Cardiac muscle cell (in vitro differentiated cells and primary cell): ENCODE measurements around the gene CHKA. TPM values are rescaled to one million over a fixed set of nuclear protein-coding genes. Genes with fewer than 3 reads are reported as not detected.

Experiments used
- DNase-seq, 2 donors: peaks; one replicate each; pipeline versions ENCODE4 v3.0.0 to v3.0.0-alpha.2; 2010 to 2017; ENCODE audit warnings: low read depth in 1 of 2, low spot score in 1 of 2
- H3K27ac ChIP-seq: fragments of 200-600 bp; sonication (generic); 2 replicates; pipeline ENCODE4 v1.5.1; 2016
- H3K27me3 ChIP-seq: fragments of 200-600 bp; sonication (generic); 2 replicates; pipeline ENCODE4 v1.6.0; 2016; ENCODE audit warnings: control low read depth
- H3K36me3 ChIP-seq: fragments of 200-600 bp; sonication (generic); 2 replicates; pipeline ENCODE4 v1.5.1; 2016; ENCODE audit warnings: control low read depth
- H3K4me1 ChIP-seq: fragments of 200-600 bp; sonication (generic); 2 replicates; pipeline ENCODE4 v1.8.1; 2017; ENCODE audit warnings: low read depth, mild to moderate bottlenecking, mixed run types
- H3K4me3 ChIP-seq: fragments of 200-600 bp; sonication (generic); 2 replicates; pipeline ENCODE4 v1.5.1; 2016; ENCODE audit warnings: mild to moderate bottlenecking
- H3K9me3 ChIP-seq: fragments of 200-600 bp; sonication (generic); 2 replicates; pipeline ENCODE4 v1.5.1; 2017; ENCODE audit warnings: low read depth, mild to moderate bottlenecking, control low read depth
- polyA plus RNA-seq: library from polyadenylated mRNA; unstranded; fragments of >200 nt; fragmentation: Nextera tagmentation; extraction: Ambion mirVana; gene quantifications from 2 replicates; pipeline ENCODE4 v1.2.1, GENCODE V29; 2016
- total RNA-seq: library from RNA; depleted of rRNA; stranded (reverse); fragments of >200 nt; gene quantifications from 2 replicates; pipeline ENCODE4 v1.2.3, GENCODE V29; 2016
- TF ChIP-seq, protein P1 (sequence below): IDR thresholded peaks from 2 replicates; pipeline ENCODE4 v1.5.1; 2012; ENCODE audit warnings: low read depth, mild to moderate bottlenecking, low read length

The CHKA gene
- 49.2 and 143 TPM in 2 replicates for total RNA-seq
- polyA plus RNA-seq: 37.6 and 41.3 TPM in 2 replicates

DNA sequence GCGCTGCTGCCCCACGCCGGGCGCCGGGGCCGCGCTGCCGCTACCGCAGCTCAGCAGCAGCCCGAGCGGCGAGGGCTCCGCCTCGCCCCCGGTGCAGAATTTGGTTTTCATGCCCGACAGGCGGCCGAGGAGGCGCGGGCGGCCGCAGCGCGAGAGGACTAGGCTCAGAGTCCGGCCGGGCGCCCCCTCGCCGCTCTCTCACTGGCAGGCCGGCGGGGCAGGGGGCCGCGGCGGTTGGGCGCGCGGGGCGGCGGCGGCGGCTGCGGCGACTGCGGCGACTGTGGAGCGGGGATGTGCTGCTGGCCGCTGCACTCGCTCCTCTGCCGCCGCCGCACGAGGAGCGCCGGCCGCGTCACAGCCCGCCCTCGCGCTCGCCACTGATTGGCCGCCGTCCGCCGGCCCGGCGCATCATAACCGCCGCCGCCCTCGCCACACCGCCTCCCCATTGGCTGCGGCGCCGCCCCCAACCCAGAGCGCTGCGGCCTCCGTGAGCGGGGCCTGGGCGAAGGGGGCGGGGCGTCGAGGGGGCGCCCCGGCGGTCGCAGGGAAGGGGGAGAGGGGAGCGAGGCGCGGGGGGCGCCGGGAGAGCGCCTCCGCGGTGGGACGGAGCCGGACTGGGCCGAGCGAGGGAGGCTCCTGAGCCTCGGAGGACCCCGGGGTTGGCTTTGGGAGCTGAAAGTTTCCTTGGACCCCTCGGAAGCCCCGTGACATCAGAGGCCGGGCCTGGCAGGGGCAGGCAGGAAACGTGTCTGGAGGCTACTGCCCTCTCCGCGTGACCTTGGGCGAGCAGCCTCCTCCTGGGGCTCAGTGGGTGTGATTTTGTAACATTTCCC lies at the start of gene CHKA:
Gene CHKA, minus strand, starts transcription at position 322 of the 833 bp plus-strand sequence. Its CDS starts 211 bp downstream, at position 111.
- H3K9me3 ChIP-seq: no peaks in the 10 kb centered on the region
- peaks cover 45% of the 10 kb centered on the region for H3K4me1 ChIP-seq
- H3K36me3 ChIP-seq: no peaks in the 10 kb centered on the region
- H3K4me3 ChIP-seq: peak within 1 kb of the TSS; percentile 63
- no peaks in the 10 kb centered on the region for H3K27me3 ChIP-seq
- H3K27ac ChIP-seq: peak within 1 kb of the TSS; percentile 99
- peak; percentile 96 to 97 for DNase-seq
- TF ChIP-seq, protein P1, sequence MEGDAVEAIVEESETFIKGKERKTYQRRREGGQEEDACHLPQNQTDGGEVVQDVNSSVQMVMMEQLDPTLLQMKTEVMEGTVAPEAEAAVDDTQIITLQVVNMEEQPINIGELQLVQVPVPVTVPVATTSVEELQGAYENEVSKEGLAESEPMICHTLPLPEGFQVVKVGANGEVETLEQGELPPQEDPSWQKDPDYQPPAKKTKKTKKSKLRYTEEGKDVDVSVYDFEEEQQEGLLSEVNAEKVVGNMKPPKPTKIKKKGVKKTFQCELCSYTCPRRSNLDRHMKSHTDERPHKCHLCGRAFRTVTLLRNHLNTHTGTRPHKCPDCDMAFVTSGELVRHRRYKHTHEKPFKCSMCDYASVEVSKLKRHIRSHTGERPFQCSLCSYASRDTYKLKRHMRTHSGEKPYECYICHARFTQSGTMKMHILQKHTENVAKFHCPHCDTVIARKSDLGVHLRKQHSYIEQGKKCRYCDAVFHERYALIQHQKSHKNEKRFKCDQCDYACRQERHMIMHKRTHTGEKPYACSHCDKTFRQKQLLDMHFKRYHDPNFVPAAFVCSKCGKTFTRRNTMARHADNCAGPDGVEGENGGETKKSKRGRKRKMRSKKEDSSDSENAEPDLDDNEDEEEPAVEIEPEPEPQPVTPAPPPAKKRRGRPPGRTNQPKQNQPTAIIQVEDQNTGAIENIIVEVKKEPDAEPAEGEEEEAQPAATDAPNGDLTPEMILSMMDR: no peak

DNA sequence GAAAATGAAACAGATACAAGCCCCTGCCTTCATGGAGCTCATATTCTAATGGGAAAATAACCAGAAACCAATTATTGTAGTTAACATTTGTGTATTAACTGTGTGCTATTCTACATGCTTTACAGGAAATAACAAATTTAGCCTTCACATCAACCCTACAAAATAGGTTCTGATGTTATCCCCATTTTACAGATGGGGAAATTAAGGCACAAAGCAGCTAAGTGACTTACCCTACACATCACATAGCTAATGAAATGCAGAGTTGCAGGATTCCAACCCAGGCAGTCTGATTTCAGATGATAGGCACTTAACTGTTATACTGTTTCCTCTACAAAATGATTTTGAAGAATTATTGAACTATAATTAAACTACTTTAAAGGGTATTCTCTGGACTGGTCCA lies 48.3 kb upstream of the CHKA start:
- TF ChIP-seq, protein P1: no peak
- Histone ChIP-seq H3K4me1 (no peaks in the 10 kb centered on the region), H3K27ac (no peak overlapping the region), H3K36me3 (peaks cover 75% of the 10 kb centered on the region), H3K4me3 (no peak overlapping the region), H3K27me3 (no peaks in the 10 kb centered on the region), H3K9me3 (no peaks in the 10 kb centered on the region)
- no peak for DNase-seq

DNA sequence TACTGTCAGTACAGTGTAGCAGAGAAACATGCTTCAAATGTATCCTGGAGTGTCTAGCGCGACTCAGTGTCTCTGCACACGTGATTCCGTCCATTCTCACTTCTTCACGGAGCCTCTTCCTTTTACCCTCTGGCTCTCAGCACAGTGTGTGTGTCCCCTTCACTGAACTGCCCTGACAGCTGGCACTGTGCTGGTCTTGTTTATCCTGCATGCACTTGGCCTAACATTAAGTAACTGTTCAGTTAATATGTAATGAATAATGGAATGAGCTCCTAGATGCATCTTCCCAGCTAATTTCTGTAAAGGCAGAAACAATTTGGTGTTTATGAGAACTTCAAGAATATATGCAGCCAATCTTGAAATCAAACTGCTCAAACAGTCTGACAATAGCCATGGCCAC lies 47.5 kb upstream of the CHKA start:
- TF ChIP-seq, protein P1: no peak
- no peaks in the 10 kb centered on the region for H3K4me1 ChIP-seq
- no peaks in the 10 kb centered on the region for H3K9me3 ChIP-seq
- DNase-seq: no peak
- H3K27ac ChIP-seq: no peak overlapping the region
- no peaks in the 10 kb centered on the region for H3K27me3 ChIP-seq
- no peak overlapping the region for H3K4me3 ChIP-seq
- H3K36me3 ChIP-seq: peaks cover 67% of the 10 kb centered on the region

DNA sequence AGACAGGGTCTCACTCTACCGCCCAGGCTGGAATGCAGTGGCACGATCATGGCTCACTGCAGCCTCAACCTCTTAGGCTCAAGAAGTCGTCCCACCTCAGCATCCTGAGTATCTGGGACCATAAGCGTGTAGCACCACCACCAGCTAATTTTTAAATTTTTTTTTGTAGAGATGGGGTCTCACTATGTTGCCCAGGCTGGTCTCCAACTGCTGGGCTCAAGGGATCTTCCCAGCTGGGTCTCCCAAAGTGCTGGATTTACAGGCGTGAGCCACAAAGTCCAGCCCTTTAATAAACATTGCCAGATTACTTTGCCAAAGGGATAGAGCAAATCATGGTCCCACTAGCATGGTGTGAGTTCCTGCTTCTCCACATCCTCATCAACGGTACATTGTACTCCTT lies 46.3 kb upstream of the CHKA start:
- Histone ChIP-seq H3K27me3 (no peaks in the 10 kb centered on the region), H3K4me3 (no peak overlapping the region), H3K36me3 (peaks cover 56% of the 10 kb centered on the region), H3K4me1 (no peaks in the 10 kb centered on the region), H3K9me3 (no peaks in the 10 kb centered on the region), H3K27ac (no peak overlapping the region)
- TF ChIP-seq, protein P1: no peak
- no peak for DNase-seq

DNA sequence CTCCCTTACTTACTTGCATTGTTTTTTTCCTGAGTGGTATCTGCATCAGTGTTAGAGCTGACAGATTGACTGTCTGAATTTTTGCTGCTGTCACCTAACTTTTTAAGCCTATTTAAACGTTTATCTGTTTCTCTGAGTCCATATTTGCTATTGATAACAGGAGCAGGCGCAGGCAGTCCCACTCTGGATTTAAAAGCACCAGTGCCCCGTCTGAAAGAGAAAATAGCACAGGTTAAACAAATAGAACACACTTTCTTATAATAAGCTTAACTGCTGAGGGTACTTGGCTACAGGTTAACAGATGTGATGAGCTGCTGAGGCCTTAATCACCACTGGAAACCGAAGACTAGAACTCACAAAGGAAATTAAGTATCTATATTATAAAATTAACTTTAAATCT lies 45.8 kb upstream of the CHKA start:
- H3K4me1 ChIP-seq: no peaks in the 10 kb centered on the region
- peaks cover 52% of the 10 kb centered on the region for H3K36me3 ChIP-seq
- peak overlapping the region; percentile 39 for H3K27ac ChIP-seq

More for the DNA sequence above, 45.8 kb upstream of the CHKA start:
- Histone ChIP-seq H3K4me3 (no peak overlapping the region), H3K27me3 (no peaks in the 10 kb centered on the region), H3K9me3 (no peaks in the 10 kb centered on the region)
- TF ChIP-seq, protein P1: no peak
- no peak for DNase-seq
